Tibial nerve (tissue), 3 donors: ENCODE measurements around the gene CENPF.

Source experiments
- POLR2A ChIP-seq, 2 donors: fragments of 450-650 bp; IDR thresholded peaks; one replicate each; pipeline ENCODE4 v1.6.1; 2017; ENCODE audit warnings: antibody characterized with exemption in 2 of 2, mild to moderate bottlenecking in 2 of 2, moderate library complexity in 2 of 2
- TF ChIP-seq, protein P1 (sequence below), 5 experiments: fragments of 200-600 bp in 3 of 5; fragments of 450-650 bp in 2 of 5; sonication (generic) in 3 of 5; IDR thresholded peaks; one replicate each; pipeline ENCODE4 v1.5.1; 2016 to 2019; ENCODE audit warnings: antibody characterized with exemption in 5 of 5, mild to moderate bottlenecking in 3 of 5, moderate library complexity in 2 of 5

DNA sequence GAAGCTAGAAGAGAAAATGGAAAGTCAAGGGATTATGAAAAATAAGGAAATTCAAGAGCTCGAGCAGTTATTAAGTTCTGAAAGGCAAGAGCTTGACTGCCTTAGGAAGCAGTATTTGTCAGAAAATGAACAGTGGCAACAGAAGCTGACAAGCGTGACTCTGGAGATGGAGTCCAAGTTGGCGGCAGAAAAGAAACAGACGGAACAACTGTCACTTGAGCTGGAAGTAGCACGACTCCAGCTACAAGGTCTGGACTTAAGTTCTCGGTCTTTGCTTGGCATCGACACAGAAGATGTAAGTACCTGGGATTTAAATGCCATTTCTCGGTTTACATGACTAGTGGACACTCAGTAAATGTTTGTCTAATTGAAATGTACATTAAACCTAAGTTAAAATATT lies 40.0 kb downstream of the CENPF start:
- TF ChIP-seq, protein P1, sequence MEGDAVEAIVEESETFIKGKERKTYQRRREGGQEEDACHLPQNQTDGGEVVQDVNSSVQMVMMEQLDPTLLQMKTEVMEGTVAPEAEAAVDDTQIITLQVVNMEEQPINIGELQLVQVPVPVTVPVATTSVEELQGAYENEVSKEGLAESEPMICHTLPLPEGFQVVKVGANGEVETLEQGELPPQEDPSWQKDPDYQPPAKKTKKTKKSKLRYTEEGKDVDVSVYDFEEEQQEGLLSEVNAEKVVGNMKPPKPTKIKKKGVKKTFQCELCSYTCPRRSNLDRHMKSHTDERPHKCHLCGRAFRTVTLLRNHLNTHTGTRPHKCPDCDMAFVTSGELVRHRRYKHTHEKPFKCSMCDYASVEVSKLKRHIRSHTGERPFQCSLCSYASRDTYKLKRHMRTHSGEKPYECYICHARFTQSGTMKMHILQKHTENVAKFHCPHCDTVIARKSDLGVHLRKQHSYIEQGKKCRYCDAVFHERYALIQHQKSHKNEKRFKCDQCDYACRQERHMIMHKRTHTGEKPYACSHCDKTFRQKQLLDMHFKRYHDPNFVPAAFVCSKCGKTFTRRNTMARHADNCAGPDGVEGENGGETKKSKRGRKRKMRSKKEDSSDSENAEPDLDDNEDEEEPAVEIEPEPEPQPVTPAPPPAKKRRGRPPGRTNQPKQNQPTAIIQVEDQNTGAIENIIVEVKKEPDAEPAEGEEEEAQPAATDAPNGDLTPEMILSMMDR (IDR thresholded peaks at IDR 0.05): no peak
- no peak for TF ChIP-seq POLR2A (IDR thresholded peaks at IDR 0.05)
